SU-DHL-6 (cell line): ENCODE measurements around the gene PCLO.

Experiments
- H2AFZ ChIP-seq: fragments of 200-600 bp; sonication (generic); 2 replicates; pipeline ENCODE4 v1.6.1; 2014; ENCODE audit warnings: low read depth, mild to moderate bottlenecking, moderate library complexity, mixed read lengths, antibody characterized with exemption, low read length; ENCODE audit not compliant: severe bottlenecking
- H3F3A ChIP-seq: fragments of 200-600 bp; shearing (Covaris generic); 2 replicates; pipeline ENCODE4 v1.6.0; 2016; ENCODE audit warnings: antibody characterized with exemption, mild to moderate bottlenecking; ENCODE audit not compliant: insufficient read depth
- H3K27ac ChIP-seq: fragments of 200-600 bp; sonication (generic); 2 replicates; pipeline ENCODE4 v1.5.1; 2016; ENCODE audit warnings: low read depth, mild to moderate bottlenecking, low read length, moderate library complexity, mixed read lengths
- H3K27me3 ChIP-seq: fragments of 200-600 bp; sonication (generic), shearing (Covaris generic); 2 replicates; pipeline ENCODE4 v1.6.0; 2014; ENCODE audit warnings: mild to moderate bottlenecking, low read length
- H3K36me3 ChIP-seq: fragments of 200-600 bp; sonication (generic); 2 replicates; pipeline ENCODE4 v1.6.1; 2014; ENCODE audit warnings: mild to moderate bottlenecking, low read length, mixed read lengths
- H3K4me2 ChIP-seq: fragments of 300-600, 200-600 bp; shearing (Covaris generic), sonication (generic); 2 replicates; pipeline ENCODE4 v1.6.0; 2014; ENCODE audit warnings: low read length, low read depth, mild to moderate bottlenecking; ENCODE audit not compliant: poor library complexity, severe bottlenecking
- H3K4me3 ChIP-seq: fragments of 200-600 bp; sonication (generic); 2 replicates; pipeline ENCODE4 v1.5.1; 2014; ENCODE audit warnings: antibody characterized with exemption, low read length, mild to moderate bottlenecking, mixed read lengths; ENCODE audit not compliant: insufficient read depth, poor library complexity, severe bottlenecking
- H3K79me2 ChIP-seq: fragments of 200-600 bp; sonication (generic); 2 replicates; pipeline ENCODE4 v1.6.1; 2014; ENCODE audit warnings: mild to moderate bottlenecking, low read length, moderate library complexity; ENCODE audit not compliant: insufficient read depth
- H3K9ac ChIP-seq: fragments of 200-600 bp; sonication (generic); 2 replicates; pipeline ENCODE4 v1.7.0; 2014; ENCODE audit warnings: mild to moderate bottlenecking, low read length
- H3K9me2 ChIP-seq: fragments of 200-600 bp; sonication (generic); replicated peaks from 2 replicates; pipeline ENCODE4 v1.6.1; 2014; ENCODE audit warnings: low read length; ENCODE audit not compliant: insufficient read depth
- H3K9me3 ChIP-seq: fragments of 200-600 bp; sonication (generic); 2 replicates; pipeline ENCODE4 v1.6.1; 2014; ENCODE audit warnings: low read length, mixed read lengths; ENCODE audit not compliant: insufficient read depth
- H4K20me1 ChIP-seq: fragments of 200-600 bp; sonication (generic); 2 replicates; pipeline ENCODE4 v1.6.1; 2014; ENCODE audit warnings: low read depth, mild to moderate bottlenecking, antibody characterized with exemption, low read length, moderate library complexity, mixed read lengths
- EZH2phosphoT487 ChIP-seq: fragments of 200-600 bp; sonication (generic), shearing (Covaris generic); conservative IDR thresholded peaks from 2 replicates; pipeline ENCODE4 v1.6.1; 2018; ENCODE audit warnings: mild to moderate bottlenecking, antibody characterized with exemption, low read length, moderate library complexity, mixed read lengths
- TF ChIP-seq, protein P1 (sequence below): fragments of 200-600 bp; sonication (generic); IDR thresholded peaks from one replicate; pipeline ENCODE4 v1.5.1; 2017; ENCODE audit warnings: antibody characterized with exemption, mild to moderate bottlenecking, low read length, moderate library complexity; ENCODE audit not compliant: insufficient read depth, poor library complexity, severe bottlenecking

Gene PCLO

GRCh38 chr7:82945056-82945455, 217.6 kb downstream of the PCLO start:
- H3K79me2 ChIP-seq, result no peaks in the 10 kb centered on the region
- H3K4me3 ChIP-seq, result no peak overlapping the region
- H3K27ac ChIP-seq, result no peak overlapping the region
- no peak overlapping the region for H3K4me2 ChIP-seq
- no peak for TF ChIP-seq EZH2phosphoT487
- TF ChIP-seq, protein P1, sequence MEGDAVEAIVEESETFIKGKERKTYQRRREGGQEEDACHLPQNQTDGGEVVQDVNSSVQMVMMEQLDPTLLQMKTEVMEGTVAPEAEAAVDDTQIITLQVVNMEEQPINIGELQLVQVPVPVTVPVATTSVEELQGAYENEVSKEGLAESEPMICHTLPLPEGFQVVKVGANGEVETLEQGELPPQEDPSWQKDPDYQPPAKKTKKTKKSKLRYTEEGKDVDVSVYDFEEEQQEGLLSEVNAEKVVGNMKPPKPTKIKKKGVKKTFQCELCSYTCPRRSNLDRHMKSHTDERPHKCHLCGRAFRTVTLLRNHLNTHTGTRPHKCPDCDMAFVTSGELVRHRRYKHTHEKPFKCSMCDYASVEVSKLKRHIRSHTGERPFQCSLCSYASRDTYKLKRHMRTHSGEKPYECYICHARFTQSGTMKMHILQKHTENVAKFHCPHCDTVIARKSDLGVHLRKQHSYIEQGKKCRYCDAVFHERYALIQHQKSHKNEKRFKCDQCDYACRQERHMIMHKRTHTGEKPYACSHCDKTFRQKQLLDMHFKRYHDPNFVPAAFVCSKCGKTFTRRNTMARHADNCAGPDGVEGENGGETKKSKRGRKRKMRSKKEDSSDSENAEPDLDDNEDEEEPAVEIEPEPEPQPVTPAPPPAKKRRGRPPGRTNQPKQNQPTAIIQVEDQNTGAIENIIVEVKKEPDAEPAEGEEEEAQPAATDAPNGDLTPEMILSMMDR, result no peak
- no peaks in the 10 kb centered on the region for H3F3A ChIP-seq
- no peaks in the 10 kb centered on the region for H3K9me2 ChIP-seq
- H3K27me3 ChIP-seq, result no peaks in the 10 kb centered on the region
- H2AFZ ChIP-seq, result no peak overlapping the region
- H3K9me3 ChIP-seq, result no peaks in the 10 kb centered on the region
- no peak overlapping the region for H3K9ac ChIP-seq
- H4K20me1 ChIP-seq, result no peaks in the 10 kb centered on the region
- H3K36me3 ChIP-seq, result no peaks in the 10 kb centered on the region

GRCh38 chr7:82932516-82932915, 230.2 kb downstream of the PCLO start:
- no peak for TF ChIP-seq EZH2phosphoT487
- TF ChIP-seq, protein P1, result no peak
- Histone ChIP-seq H3K27ac (no peak overlapping the region), H3F3A (no peaks in the 10 kb centered on the region), H2AFZ (no peak overlapping the region), H3K79me2 (no peaks in the 10 kb centered on the region), H4K20me1 (no peaks in the 10 kb centered on the region), H3K4me3 (no peak overlapping the region), H3K9me2 (0 out of 2 replicates have a peak, but pooled peaks cover 5% of the 10 kb centered on the region), H3K9ac (no peak overlapping the region), H3K4me2 (no peak overlapping the region), H3K27me3 (no peaks in the 10 kb centered on the region), H3K9me3 (no peaks in the 10 kb centered on the region), H3K36me3 (no peaks in the 10 kb centered on the region)

- H4K20me1 ChIP-seq, result no peaks in the 10 kb centered on the region
- no peaks in the 10 kb centered on the region for H3K27me3 ChIP-seq
- H3K9me3 ChIP-seq, result no peaks in the 10 kb centered on the region
- no peak overlapping the region for H3K4me3 ChIP-seq
- no peaks in the 10 kb centered on the region for H3K79me2 ChIP-seq
- 0 out of 2 replicates have a peak, but pooled peaks cover 5% of the 10 kb centered on the region for H3K9me2 ChIP-seq
- H3F3A ChIP-seq, result no peaks in the 10 kb centered on the region
- H3K36me3 ChIP-seq, result no peaks in the 10 kb centered on the region
- H2AFZ ChIP-seq, result no peak overlapping the region
- TF ChIP-seq, protein P1, result no peak
- TF ChIP-seq EZH2phosphoT487, result no peak
- H3K4me2 ChIP-seq, result no peak overlapping the region
- no peak overlapping the region for H3K27ac ChIP-seq
- H3K9ac ChIP-seq, result no peak overlapping the region
These were observed 236.2 kb downstream of the PCLO start for GRCh38 chr7:82926477-82926876.
